HepG2 (cell line): Measurements from ENCODE around the gene MCF2L. TPM values are rescaled to one million over a fixed set of nuclear protein-coding genes. Genes with fewer than 3 reads are reported as not detected.

ENCODE experiments used
- ATRX ChIP-seq: sonication (generic); formaldehyde crosslinking; IDR thresholded peaks from 2 replicates; pipeline ENCODE4 v1.4.0; 2020; ENCODE audit warnings: missing genetic modification reagents, borderline replicate concordance
- KDM5B ChIP-seq: sonication (generic); formaldehyde crosslinking; IDR thresholded peaks from 2 replicates; pipeline ENCODE4 v1.4.0; 2020; ENCODE audit warnings: missing genetic modification reagents, mild to moderate bottlenecking, borderline replicate concordance
- MEF2D ChIP-seq: sonication (generic); formaldehyde crosslinking; IDR thresholded peaks from 2 replicates; pipeline ENCODE4 v1.5.1; 2020; ENCODE audit warnings: mild to moderate bottlenecking, missing genetic modification reagents
- TOE1 ChIP-seq: sonication (generic); formaldehyde crosslinking; IDR thresholded peaks from 2 replicates; pipeline ENCODE4 v1.4.0; 2020; ENCODE audit warnings: mild to moderate bottlenecking, missing genetic modification reagents
- TRIM24 ChIP-seq: sonication (generic); formaldehyde crosslinking; IDR thresholded peaks from 2 replicates; pipeline ENCODE4 v1.8.0; 2022; ENCODE audit warnings: mild to moderate bottlenecking, missing genetic modification reagents
- ZFP36L2 ChIP-seq: sonication (generic); formaldehyde crosslinking; IDR thresholded peaks from 2 replicates; pipeline ENCODE4 v1.4.0; 2020; ENCODE audit warnings: missing genetic modification reagents
- ZNF274 ChIP-seq: sonication (generic); formaldehyde crosslinking; IDR thresholded peaks from 2 replicates; pipeline ENCODE4 v1.5.1; 2020; ENCODE audit warnings: mild to moderate bottlenecking, missing genetic modification reagents
- ZNF530 ChIP-seq: sonication (generic); formaldehyde crosslinking; IDR thresholded peaks from 2 replicates; pipeline ENCODE4 v1.5.0; 2020; ENCODE audit warnings: low read depth, mild to moderate bottlenecking, missing genetic modification reagents
- ZNF724P ChIP-seq: sonication (generic); formaldehyde crosslinking; IDR thresholded peaks from 2 replicates; pipeline ENCODE4 v1.8.0; 2022; ENCODE audit warnings: missing genetic modification reagents, borderline replicate concordance
- polyA plus RNA-seq, 8 experiments: library from polyadenylated mRNA; depleted of rRNA in 3 of 8; stranded (reverse) in 7 of 8; unstranded in 1 of 8; fragments of >200 nt; fragmentation: Illumina TruSeq in 4 of 8; extraction: Trizol in 4 of 8; gene quantifications; 2 replicates each; pipeline versions ENCODE4 v1.2.1 to v1.2.3, GENCODE V29; 2011 to 2016; ENCODE audit warnings: low read depth in 4 of 8, missing spikeins in 1 of 8, mixed read lengths in 1 of 8; ENCODE audit not compliant: insufficient read depth in 1 of 8
- total RNA-seq, 5 experiments: library from RNA; depleted of rRNA; stranded (reverse); fragments of >200 nt; fragmentation: Illumina TruSeq; extraction: Trizol; gene quantifications; 2 replicates each; pipeline ENCODE4 v1.2.3, GENCODE V29; 2016; ENCODE audit warnings: low read depth in 1 of 5
- TF ChIP-seq, protein P1 (sequence below), 2 experiments: sonication (generic) in 1 of 2; formaldehyde crosslinking in 1 of 2; IDR thresholded peaks; 2 replicates each; pipeline versions ENCODE4 v1.4.0 to v1.6.1; 2018 to 2020; ENCODE audit warnings: missing genetic modification reagents in 2 of 2, borderline replicate concordance in 1 of 2, low read depth in 1 of 2, mild to moderate bottlenecking in 1 of 2, missing biosample characterization in 1 of 2
- TF ChIP-seq, protein P2 (sequence below): IDR thresholded peaks from 2 replicates; pipeline ENCODE4 v1.6.1; 2016; ENCODE audit warnings: low read depth
- TF ChIP-seq, protein P3 (sequence below): sonication (generic); formaldehyde crosslinking; IDR thresholded peaks from 2 replicates; pipeline ENCODE4 v1.5.0; 2020; ENCODE audit warnings: mild to moderate bottlenecking, missing genetic modification reagents
- TF ChIP-seq, protein P4 (sequence below), 2 experiments: IDR thresholded peaks; 2 replicates each; pipeline ENCODE4 v1.6.1; 2011 to 2012; ENCODE audit warnings: low read length in 2 of 2, borderline replicate concordance in 1 of 2, low read depth in 1 of 2, mild to moderate bottlenecking in 1 of 2, moderate library complexity in 1 of 2
- TF ChIP-seq, protein P5 (sequence below): sonication (generic); formaldehyde crosslinking; IDR thresholded peaks from 2 replicates; pipeline ENCODE4 v1.4.0; 2020; ENCODE audit warnings: missing genetic modification reagents

MCF2L gene
- total and polyA plus RNA-seq, 2 of the 13 experiments (the other 11 are each of a cell fraction or from before 2014, with no cell fraction given), result 19.4 to 28.4 TPM

DNA sequence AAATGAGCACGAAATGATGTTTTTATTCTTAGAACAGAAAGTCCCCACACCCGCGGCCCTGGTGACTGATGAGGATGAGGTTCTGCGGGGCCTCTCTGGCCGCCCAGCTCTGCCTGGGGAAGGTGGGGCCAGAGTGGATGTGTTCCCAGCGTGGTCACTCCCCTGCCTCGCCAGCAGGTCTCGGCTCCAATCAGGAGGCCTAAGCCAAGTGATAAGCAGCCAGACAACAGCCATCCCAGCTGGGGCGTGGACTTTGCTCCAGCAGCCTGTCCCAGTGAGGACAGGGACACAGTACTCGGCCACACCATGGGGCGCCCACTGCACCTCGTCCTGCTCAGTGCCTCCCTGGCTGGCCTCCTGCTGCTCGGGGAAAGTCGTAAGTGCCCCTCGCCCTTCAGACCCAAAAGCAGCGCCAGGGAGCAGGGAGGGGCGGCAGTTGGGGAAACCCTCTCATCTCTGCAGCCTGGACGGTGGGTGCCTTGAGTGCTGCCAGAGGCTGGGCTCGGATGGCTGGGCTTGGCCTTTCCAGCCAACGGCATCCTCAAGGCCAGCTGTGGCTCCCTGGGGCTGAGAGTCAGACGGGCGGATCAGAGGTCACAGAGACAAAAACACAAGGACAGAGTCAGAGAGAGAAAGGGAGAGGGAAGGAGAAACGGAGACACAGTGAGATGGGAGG is 153.7 kb downstream of the MCF2L start, which contains the start of gene F10 (continued):
- TF ChIP-seq, protein P1, sequence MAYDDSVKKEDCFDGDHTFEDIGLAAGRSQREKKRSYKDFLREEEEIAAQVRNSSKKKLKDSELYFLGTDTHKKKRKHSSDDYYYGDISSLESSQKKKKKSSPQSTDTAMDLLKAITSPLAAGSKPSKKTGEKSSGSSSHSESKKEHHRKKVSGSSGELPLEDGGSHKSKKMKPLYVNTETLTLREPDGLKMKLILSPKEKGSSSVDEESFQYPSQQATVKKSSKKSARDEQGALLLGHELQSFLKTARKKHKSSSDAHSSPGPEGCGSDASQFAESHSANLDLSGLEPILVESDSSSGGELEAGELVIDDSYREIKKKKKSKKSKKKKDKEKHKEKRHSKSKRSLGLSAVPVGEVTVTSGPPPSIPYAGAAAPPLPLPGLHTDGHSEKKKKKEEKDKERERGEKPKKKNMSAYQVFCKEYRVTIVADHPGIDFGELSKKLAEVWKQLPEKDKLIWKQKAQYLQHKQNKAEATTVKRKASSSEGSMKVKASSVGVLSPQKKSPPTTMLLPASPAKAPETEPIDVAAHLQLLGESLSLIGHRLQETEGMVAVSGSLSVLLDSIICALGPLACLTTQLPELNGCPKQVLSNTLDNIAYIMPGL (CRISPR knock-in tag; IDR thresholded peaks at IDR 0.05; ENCODE audit: borderline replicate concordance in 1 of 2, low read depth in 1 of 2), result peak; percentile 85 to 94
- TF ChIP-seq ATRX (CRISPR knock-in tag), result no peak
- TF ChIP-seq TOE1 (CRISPR knock-in tag), result no peak
- TF ChIP-seq TRIM24, result no peak
- peak; percentile 88; the same call in 1 of the 2 replicates for TF ChIP-seq KDM5B (CRISPR knock-in tag)
- TF ChIP-seq MEF2D, result peak; percentile 95
- TF ChIP-seq, protein P2, sequence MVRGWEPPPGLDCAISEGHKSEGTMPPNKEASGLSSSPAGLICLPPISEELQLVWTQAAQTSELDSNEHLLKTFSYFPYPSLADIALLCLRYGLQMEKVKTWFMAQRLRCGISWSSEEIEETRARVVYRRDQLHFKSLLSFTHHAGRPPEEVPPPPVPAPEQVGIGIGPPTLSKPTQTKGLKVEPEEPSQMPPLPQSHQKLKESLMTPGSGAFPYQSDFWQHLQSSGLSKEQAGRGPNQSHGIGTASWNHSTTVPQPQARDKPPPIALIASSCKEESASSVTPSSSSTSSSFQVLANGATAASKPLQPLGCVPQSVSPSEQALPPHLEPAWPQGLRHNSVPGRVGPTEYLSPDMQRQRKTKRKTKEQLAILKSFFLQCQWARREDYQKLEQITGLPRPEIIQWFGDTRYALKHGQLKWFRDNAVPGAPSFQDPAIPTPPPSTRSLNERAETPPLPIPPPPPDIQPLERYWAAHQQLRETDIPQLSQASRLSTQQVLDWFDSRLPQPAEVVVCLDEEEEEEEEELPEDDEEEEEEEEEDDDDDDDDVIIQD, result no peak
- no peak for TF ChIP-seq ZFP36L2 (CRISPR knock-in tag)
- TF ChIP-seq, protein P3, sequence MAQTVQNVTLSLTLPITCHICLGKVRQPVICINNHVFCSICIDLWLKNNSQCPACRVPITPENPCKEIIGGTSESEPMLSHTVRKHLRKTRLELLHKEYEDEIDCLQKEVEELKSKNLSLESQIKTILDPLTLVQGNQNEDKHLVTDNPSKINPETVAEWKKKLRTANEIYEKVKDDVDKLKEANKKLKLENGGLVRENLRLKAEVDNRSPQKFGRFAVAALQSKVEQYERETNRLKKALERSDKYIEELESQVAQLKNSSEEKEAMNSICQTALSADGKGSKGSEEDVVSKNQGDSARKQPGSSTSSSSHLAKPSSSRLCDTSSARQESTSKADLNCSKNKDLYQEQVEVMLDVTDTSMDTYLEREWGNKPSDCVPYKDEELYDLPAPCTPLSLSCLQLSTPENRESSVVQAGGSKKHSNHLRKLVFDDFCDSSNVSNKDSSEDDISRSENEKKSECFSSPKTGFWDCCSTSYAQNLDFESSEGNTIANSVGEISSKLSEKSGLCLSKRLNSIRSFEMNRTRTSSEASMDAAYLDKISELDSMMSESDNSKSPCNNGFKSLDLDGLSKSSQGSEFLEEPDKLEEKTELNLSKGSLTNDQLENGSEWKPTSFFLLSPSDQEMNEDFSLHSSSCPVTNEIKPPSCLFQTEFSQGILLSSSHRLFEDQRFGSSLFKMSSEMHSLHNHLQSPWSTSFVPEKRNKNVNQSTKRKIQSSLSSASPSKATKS (CRISPR knock-in tag), result no peak
- peak; percentile 94 for TF ChIP-seq ZNF274
- no peak for TF ChIP-seq ZNF724P (CRISPR knock-in tag)
- TF ChIP-seq ZNF530 (CRISPR knock-in tag), result no peak
- TF ChIP-seq, protein P4, sequence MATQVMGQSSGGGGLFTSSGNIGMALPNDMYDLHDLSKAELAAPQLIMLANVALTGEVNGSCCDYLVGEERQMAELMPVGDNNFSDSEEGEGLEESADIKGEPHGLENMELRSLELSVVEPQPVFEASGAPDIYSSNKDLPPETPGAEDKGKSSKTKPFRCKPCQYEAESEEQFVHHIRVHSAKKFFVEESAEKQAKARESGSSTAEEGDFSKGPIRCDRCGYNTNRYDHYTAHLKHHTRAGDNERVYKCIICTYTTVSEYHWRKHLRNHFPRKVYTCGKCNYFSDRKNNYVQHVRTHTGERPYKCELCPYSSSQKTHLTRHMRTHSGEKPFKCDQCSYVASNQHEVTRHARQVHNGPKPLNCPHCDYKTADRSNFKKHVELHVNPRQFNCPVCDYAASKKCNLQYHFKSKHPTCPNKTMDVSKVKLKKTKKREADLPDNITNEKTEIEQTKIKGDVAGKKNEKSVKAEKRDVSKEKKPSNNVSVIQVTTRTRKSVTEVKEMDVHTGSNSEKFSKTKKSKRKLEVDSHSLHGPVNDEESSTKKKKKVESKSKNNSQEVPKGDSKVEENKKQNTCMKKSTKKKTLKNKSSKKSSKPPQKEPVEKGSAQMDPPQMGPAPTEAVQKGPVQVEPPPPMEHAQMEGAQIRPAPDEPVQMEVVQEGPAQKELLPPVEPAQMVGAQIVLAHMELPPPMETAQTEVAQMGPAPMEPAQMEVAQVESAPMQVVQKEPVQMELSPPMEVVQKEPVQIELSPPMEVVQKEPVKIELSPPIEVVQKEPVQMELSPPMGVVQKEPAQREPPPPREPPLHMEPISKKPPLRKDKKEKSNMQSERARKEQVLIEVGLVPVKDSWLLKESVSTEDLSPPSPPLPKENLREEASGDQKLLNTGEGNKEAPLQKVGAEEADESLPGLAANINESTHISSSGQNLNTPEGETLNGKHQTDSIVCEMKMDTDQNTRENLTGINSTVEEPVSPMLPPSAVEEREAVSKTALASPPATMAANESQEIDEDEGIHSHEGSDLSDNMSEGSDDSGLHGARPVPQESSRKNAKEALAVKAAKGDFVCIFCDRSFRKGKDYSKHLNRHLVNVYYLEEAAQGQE (IDR thresholded peaks at IDR 0.05; ENCODE audit: borderline replicate concordance in 1 of 2, low read depth in 1 of 2, low read length in 2 of 2), result peak in 1 of 2 experiments; percentile 72; a peak in 2 of 4 replicates
- TF ChIP-seq, protein P5, sequence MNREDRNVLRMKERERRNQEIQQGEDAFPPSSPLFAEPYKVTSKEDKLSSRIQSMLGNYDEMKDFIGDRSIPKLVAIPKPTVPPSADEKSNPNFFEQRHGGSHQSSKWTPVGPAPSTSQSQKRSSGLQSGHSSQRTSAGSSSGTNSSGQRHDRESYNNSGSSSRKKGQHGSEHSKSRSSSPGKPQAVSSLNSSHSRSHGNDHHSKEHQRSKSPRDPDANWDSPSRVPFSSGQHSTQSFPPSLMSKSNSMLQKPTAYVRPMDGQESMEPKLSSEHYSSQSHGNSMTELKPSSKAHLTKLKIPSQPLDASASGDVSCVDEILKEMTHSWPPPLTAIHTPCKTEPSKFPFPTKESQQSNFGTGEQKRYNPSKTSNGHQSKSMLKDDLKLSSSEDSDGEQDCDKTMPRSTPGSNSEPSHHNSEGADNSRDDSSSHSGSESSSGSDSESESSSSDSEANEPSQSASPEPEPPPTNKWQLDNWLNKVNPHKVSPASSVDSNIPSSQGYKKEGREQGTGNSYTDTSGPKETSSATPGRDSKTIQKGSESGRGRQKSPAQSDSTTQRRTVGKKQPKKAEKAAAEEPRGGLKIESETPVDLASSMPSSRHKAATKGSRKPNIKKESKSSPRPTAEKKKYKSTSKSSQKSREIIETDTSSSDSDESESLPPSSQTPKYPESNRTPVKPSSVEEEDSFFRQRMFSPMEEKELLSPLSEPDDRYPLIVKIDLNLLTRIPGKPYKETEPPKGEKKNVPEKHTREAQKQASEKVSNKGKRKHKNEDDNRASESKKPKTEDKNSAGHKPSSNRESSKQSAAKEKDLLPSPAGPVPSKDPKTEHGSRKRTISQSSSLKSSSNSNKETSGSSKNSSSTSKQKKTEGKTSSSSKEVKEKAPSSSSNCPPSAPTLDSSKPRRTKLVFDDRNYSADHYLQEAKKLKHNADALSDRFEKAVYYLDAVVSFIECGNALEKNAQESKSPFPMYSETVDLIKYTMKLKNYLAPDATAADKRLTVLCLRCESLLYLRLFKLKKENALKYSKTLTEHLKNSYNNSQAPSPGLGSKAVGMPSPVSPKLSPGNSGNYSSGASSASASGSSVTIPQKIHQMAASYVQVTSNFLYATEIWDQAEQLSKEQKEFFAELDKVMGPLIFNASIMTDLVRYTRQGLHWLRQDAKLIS (CRISPR knock-in tag), result peak; percentile 63; the same call in 1 of the 2 replicates
